Activated CD8-positive, alpha-beta memory T cell treated with anti-CD3 and anti-CD28 coated beads for 48 hours (primary cell): ENCODE measurements around the gene MARCHF3.
"Not testable (repeated sequence)": the region's sequence is repeated elsewhere in the genome, so short reads cannot be mapped to it uniquely, and the experiment has no call there.

Experiments
- DNase-seq, 3 experiments: peaks; one replicate each; pipeline ENCODE4 v3.0.0-alpha.2; 2020; ENCODE audit warnings: low read depth in 2 of 3, low spot score in 2 of 3

Gene MARCHF3

DNA sequence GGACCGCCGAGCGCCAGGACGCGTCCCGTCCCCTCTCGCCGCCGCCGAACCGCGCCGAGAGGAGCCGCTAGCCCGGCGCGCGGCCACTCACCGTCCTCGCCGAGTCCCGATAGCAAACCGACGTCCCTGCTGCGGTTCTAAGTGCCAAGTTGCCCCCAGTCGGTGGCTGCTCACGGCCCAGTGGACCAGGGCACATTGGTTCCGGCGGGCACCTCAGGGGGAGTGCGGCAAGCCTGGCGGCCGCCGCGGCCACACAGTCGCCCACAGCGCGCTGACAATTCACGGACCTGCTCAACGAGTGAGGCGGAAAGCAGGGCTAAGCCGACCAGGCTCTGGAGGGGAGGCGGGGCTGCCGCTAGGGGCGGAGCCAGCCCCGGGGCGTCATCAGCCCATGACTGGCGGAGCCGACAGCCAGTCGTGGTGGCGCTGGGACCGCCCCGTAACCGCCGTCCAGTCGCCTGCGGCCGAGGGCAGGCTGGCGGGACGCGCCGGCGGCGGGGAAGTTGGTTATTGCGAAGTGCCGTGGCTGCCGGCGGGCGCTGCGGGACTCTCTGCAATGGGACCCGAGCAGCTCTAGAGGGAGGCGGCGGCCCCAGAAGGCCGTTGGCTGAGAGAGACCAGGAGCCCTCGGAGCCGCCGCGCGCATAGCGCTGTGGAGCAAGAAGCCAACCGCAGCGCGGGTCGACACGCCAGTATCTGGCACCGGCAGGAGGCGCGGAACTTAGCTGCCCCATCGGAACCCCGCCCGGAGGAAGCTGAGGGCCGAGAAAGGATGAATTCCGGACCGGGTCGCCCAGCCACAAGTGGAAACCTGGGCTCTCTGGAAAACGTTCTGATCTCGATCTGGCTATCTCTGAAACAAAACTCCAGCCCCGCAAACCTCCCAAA lies at the start of gene MARCHF3:
TSS of gene MARCHF3 (minus strand) at position 300 of the 888 bp plus-strand sequence. CDS start 112,387 bp downstream, outside the sequence.
- peak; percentile 65 to 94 (median 71) for DNase-seq

DNA sequence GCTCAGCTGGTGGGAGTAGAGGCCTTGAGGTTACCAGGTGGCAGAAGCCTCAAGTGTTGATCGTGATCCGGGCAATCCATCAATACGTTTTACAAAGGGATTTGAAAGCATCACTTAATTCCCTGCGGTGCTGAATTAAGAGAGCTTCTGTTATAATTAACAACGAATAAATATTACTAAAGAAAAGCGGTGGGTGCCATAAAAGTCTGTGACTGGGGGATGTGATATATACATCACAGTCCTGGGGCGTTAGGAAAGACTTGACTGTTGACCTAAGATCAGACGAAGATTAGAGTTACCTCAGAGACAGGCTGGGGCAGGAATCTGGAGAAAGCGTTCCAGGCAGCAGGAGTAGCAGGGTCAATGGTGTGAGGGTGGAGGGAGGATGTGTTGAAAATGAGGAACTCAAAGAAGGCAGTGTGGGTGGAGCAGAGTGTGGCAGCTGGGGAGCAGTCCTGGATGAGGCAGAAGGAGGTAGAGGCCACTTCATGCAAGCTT lies 49.7 kb upstream of the MARCHF3 start:
- no peak for DNase-seq

DNA sequence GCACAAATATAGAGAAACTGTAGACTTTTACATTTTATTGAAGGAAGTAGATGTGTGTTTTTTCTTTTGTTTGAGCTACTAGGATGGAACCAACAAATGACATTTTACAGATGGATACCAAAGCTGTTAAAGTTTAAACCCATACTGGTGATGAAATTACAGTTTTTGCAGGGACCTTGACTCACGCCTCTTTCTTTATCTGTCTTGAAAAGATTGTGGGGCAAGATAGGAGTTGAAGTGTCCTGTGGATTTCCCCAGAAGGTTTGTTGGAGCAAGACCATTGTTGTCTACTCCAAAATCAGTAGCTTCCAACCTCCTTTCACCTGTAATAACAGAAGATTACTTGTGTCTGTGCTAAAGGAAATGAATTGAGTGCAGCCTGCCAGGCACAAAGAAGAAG lies 47.0 kb upstream of the MARCHF3 start:
- DNase-seq, result no peak

DNA sequence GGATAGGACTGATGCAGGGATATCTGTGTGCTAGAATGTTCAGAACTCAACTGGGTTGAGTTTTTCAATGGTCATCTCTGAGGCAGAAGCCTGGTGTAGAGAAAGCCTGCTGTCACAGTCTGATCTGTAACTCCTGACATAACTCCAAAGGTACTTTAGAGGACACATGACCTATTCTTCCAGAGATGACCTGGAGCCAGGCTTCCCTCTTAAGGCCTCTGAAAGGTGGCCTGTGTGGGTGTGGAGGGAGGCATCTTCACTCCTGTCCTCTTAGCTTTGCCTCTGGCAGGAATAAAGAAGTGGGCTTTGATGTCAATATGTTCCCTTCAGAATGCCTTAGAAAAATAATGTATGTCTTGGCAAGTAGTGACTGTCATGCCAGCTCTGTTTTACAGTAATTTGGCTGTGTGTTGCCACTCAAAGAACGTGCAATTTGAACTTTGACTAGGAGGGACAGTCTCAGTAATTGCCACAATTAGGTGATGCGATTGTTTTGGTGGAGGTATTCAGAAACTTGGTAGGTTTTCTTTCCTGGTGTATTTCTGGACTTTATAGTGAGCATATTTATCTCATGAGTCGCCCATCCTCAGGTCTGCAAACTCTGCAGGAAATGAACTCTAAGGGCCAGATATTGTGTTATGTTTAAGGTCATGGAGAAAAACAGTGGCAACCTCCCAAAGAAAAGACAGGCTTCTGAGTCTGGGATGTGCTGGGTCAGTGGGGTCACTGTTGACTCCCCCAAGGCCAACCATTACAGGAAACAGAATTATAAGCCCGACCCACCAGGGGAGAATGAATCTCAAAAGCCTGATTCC lies 46.2 kb upstream of the MARCHF3 start:
- DNase-seq, result no peak

GRCh38 chr5:127074466-127074865 lies 44.1 kb upstream of the MARCHF3 start:
- no peak for DNase-seq

DNA sequence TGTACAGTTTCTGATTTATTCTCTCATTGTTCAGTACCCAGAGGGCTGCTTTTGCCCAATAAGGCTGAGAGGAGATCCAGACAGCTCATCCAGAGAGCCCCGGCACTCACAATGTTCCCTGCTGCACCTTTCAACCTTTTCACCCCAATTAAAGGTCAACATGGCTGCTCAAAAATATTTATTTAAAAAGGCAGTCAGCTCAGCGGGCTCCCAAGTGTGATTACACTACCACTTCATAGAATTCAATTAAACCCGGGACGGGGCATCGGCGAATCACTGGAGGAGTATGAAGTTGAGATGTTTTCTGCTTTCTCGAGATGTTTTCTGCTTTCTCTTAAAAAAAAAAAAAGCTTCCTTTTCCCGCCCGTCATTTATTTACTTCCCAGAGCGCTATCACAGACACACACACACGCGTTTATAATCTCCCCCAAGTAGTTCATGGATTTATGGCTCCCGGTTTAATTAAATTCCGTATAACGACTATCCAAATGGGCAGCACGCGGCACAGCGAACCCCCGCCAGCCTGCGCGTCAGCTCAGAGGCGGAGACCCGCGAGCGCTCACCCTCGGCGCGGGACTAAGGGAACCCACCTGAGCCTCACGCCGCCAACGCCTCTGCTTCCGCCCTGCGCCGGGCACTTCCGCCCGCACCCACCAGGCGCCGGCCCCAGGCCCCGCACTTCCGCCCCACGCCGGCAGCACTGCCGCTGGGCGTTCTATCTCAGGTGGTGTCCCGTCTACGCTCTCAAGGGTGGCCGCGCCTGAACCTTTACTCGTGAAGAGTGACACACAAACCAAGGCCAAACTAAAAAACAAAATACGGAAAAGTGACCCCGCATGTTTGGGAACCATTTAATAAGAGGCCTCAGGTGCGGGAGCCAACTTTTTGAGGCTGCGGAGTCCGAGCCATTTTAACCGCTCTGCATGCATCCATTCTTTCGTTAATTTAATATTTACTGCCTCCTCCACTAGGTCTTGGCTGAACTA lies 42.8 kb upstream of the MARCHF3 start, which contains the start of gene C5orf63:
TSS of gene C5orf63 (minus strand) at position 642 of the 986 bp plus-strand sequence. CDS start 14,507 bp downstream, outside the sequence.
- DNase-seq, result peak; percentile 33 to 60 (median 40)

DNA sequence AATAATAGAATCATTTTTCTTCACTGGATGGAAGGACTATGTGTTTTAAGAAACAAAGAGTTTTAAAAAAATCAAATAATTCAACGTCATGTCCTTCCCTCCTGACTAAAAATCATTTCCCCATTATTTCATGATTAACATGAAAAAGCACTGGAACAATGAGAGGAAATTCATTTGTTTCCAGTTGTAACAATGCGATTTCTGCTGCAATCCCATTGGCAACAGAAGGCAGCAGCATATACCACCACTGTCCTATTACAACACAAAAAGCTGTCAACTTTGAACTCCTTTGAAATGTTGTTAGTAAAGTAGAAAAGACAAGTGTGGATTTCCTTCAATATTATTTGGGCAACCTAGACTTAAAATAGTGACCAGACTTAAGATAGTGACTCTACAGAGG lies 39.9 kb upstream of the MARCHF3 start:
- DNase-seq, result no peak

DNA sequence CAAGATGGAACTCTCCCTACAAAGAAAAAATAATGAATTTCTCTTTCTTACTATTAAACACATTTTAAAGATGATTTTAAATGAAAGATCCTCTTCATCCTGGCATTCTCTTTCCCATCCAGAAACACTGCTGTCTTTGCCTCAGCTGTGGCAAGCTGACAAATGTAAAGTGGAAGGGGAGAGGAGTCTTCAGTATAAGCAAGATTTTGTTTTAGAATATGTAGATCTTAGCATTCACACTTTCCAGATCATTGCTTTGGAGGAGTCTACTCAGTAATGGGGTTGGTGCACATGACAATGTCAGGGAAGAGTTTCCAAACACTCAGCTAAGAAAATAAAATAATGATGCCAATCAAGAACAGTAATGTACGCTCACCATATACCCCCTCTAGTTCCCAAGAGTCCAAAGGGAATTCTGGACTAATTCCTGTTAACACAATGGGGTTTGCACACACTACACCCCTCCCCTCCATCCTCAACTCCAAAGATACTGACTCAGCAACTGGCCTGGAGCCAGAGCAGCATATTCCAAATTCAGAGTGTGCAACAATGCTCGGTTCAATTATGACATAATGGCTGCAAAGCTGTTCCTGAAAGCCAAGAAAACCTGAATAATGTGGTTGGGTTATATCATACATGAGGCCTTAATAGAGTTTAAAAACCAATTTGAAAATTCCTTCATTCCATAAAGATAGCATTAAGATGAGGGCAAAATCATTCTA lies 38.3 kb upstream of the MARCHF3 start:
- DNase-seq, result no peak

DNA sequence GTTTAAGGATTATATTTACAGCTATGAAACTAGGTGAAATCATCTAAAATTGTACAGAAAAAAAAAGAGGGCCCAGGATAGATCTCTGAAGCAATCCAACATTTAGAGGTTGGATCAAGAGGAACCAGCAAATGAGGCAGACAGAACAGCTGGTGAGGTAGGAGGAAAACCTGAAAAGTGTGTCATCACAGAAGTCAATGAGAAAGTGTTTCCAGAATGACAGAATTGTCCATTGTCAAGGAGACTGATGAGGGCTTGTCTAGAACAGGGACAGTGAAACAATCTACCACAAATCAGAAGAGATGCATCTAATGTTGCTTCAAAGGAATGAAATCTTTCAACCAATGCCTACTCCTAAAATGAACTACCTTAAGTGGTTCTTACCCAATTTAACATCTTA lies 36.4 kb upstream of the MARCHF3 start:
- DNase-seq, result no peak

DNA sequence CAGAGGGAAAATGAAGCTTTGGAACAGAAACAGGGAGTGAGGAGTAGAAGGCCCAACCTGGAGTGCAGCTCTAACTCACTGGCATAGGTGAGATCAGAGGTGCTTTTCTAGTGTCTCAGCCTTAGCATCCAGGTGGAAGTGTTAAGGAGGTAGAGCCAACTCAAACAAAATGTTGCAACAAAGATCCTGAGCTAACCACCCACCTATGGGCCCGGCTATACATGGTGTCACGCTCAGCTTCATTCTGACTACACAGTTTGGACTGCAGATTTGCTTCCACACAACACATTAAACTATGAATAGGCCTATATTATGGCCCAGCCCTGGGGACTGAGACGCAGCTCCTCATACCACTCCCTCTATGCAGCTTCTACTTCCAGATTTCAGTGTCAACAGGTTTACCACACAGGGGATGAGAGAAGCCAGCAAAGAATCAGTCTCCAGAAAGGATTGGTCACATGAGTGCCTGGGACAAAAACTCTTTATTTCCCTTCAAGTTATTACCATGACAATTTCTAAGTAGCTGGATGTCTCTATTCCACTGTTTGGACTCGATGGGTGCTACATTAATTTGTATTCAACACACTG lies 34.0 kb upstream of the MARCHF3 start:
- no peak for DNase-seq

DNA sequence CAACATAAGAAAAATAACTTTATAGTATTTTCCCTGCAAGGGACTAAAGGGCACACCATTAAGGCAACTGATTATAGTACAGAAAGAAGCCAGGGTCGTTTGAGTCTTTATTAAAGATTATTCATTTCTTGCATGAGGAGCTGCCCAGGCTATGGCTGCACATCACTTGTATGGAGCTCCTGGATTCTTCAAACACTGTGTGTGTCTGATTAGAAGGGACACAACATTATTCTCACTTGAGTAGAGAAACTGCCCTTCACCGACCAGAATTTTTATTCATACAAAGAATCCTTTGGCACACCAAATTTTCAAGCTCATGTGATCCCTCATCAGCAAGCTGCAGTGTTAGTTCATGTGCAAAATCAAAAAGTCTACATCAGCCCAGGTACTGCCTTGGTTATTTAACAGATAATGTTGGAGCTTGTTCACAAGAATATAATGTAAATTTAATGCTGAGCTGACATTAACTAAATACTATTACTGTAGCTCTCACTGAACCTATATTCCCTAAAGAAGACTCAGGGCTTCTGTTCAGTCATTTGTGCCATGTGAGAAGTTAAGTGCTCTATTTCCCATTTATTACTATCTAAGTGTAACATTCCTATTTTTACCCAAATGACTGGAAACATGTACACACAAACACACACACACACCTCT lies 33.0 kb upstream of the MARCHF3 start:
- no peak for DNase-seq

DNA sequence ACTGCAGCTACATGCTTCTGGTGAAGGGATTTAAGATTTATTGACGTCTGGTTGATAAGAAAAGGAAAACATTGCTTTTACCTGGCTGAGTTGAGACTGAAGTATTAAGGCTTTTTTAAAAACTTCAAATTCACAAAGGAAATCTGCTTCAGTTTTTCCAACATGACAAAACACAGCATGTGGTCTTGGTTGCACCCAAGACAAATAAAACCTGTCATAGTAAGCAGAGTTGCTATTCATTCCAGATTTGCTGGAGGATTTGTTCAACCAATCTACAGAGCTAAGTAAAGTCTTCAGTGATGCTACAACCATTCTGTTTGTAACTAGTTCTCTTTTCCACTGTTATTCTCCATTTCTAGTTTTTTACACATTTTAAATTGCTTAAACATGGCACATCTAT lies 31.6 kb upstream of the MARCHF3 start:
- no peak for DNase-seq

DNA sequence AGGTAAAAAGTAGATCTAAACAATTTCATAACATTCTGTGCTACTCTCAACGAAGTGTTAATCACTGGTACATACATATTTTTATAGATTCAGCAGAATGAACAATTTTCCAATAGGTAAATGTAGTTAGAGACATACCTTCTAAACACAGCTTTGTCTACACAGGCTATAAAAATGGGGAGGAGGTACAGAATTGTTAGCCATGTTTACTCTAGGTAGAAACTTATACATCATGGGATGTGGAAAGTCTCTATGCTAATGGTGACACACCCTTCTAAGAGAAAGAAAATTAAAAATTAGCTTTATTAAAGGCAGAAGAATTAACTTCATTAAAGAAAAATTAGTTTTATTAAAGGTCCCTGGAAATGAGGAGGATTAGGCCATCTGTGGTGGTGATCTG lies 31.2 kb upstream of the MARCHF3 start:
- no peak for DNase-seq

DNA sequence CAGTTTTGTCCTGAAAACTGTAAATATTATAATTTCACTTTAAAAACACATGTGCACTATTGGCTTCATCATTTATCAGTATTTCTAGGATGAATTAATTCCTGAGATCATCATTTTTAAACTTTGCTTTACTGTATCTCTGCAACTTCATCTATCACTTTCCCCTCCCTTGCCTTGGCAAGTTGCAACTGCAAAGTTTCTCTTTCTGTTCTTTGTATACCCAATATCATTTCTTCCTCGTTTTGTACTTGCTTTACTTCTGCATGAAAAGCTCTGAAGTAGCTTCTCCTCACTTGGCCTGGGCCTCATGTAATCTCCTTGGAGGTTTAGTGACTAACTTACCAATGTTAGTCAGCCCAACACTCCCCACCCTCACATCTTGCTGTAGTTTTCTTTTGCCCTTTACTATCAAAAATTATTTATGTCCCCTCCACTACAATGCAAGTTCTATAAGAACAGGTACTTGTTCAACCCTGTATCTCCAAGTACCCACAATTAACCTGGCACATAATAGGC lies 30.2 kb upstream of the MARCHF3 start:
- DNase-seq, result no peak

DNA sequence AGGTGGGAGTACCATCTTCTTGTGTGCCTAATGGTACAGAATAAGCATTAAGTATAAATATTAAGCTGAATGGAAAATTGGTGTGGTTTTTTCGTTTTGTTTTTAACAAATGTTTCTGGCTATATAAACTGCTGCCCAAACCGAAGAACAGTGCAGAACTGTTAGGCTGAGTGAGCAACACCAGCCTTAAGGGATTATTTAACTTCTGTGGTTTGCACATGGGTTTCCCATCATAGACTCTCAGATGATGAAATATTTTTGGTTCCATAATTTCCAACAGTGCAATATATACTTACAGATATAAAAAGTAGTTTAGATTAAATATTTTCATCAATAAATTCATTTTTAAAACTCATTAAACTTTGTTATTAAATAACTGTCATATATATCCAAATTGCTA lies 26.5 kb upstream of the MARCHF3 start:
- DNase-seq, result no peak

DNA sequence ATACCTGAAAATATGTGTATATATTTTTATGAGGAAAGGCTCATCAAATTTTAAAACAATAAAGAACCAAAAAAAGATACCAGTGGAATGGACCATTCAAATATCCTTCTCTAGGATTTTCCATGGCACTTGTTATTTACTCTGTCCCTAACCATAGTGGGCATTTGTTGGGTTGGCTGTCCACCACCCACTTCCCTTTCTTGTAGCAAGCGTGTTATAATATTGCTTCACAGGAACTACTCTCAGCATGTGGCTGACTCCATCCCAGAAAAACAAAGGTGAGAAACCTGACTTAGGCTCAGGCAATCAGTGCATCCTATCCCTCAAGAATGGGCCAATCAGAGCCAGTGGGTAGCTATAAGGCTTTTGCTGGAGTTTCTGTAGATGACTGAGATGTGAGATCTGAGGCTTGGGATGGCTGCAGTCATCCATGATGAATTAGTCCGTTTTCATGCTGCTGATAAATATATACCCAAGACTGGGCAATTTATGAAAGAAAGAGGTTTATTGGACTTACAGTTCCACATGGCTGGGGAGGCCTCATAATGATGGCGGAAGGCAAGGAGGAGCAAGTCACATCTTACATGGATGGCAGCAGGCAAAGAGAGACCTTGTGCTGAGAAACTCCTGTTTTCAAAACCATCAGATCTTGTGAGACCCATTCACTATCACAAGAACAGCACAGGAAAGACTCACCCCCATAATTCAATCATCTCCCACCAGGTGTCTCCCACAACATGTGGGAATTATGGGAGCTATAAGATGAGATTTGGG lies 25.7 kb upstream of the MARCHF3 start:
- no peak for DNase-seq

DNA sequence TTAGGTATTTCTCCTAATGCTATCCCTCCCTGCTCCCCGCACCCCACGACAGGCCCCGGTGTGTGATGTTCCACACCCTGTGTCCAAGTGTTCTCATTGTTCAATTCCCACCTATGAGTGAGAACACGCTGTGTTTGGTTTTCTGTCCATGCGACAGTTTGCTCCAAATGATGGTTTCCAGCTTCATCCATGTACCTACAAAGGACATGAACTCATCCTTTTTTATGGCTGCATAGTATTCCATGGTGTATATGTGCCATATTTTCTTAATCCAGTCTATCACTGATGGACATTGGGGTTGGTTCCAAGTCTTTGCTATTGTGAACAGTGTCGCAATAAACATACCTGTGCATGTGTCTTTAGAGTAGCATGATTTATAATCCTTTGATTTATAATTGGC lies 23.2 kb upstream of the MARCHF3 start:
- DNase-seq, result not testable (repeated sequence)

- no peak for DNase-seq
Observed at GRCh38 chr5:127053049-127053448, 22.7 kb upstream of the MARCHF3 start.
